HG02798 (cell line): ENCODE data around the gene CACNA1I.

ENCODE experiments used
- ATAC-seq: cut with Tn5 transposase; IDR thresholded peaks from one replicate; pipeline ENCODE4 v1.9.1; 2021; ENCODE audit warnings: mild to moderate bottlenecking; ENCODE audit not compliant: unreplicated experiment, poor library complexity

The CACNA1I gene

GRCh38 chr22:39595622-39596172 is 25.1 kb downstream of the CACNA1I start:
- ATAC-seq = no peak

GRCh38 chr22:39596601-39597000 is 26.0 kb downstream of the CACNA1I start:
- ATAC-seq = no peak

- ATAC-seq = no peak
Measured at GRCh38 chr22:39597236-39597869, 26.8 kb downstream of the CACNA1I start.

- no peak for ATAC-seq
Measured at GRCh38 chr22:39598017-39598965, 27.7 kb downstream of the CACNA1I start.

- ATAC-seq = no peak
Measured at GRCh38 chr22:39600491-39601179, 30.1 kb downstream of the CACNA1I start.

GRCh38 chr22:39601180-39601535 is 30.6 kb downstream of the CACNA1I start:
- no peak for ATAC-seq

GRCh38 chr22:39603345-39603744 is 32.8 kb downstream of the CACNA1I start:
- ATAC-seq = no peak

- ATAC-seq = no peak
Measured at GRCh38 chr22:39610246-39610645, 39.7 kb downstream of the CACNA1I start.

GRCh38 chr22:39610766-39611165 is 40.2 kb downstream of the CACNA1I start:
- ATAC-seq = no peak

GRCh38 chr22:39611360-39611759 is 40.8 kb downstream of the CACNA1I start:
- ATAC-seq = no peak

- ATAC-seq = no peak
Measured at GRCh38 chr22:39612811-39613548, 42.4 kb downstream of the CACNA1I start.

GRCh38 chr22:39613549-39613921 is 43.0 kb downstream of the CACNA1I start:
- ATAC-seq = no peak

- no peak for ATAC-seq
Measured at GRCh38 chr22:39614442-39614841, 43.9 kb downstream of the CACNA1I start.

GRCh38 chr22:39616051-39616450 is 45.5 kb downstream of the CACNA1I start:
- ATAC-seq = no peak

- no peak for ATAC-seq
Measured at GRCh38 chr22:39616781-39617180, 46.2 kb downstream of the CACNA1I start.

- no peak for ATAC-seq
Measured at GRCh38 chr22:39617342-39617741, 46.8 kb downstream of the CACNA1I start.

GRCh38 chr22:39617970-39618757 is 47.6 kb downstream of the CACNA1I start:
- no peak for ATAC-seq

- no peak for ATAC-seq
Measured at GRCh38 chr22:39618996-39619530, 48.5 kb downstream of the CACNA1I start.
